ENCODE measurements around the gene ZIC4. TPM values are rescaled to one million over a fixed set of nuclear protein-coding genes. Genes with fewer than 3 reads are reported as not detected.

The ZIC4 gene
- total and polyA plus RNA-seq, 9 of the 15 experiments (the other 6 are each of a cell fraction or from before 2014, with no cell fraction given) = not detected

GRCh38 chr3:147424581-147425387 is 18.4 kb upstream of the ZIC4 start:
- Histone ChIP-seq H3K4me2 (ENCODE audit: insufficient read depth, low read length) (no peak overlapping the region), H3K9me3 (replicated peaks; ENCODE audit: control insufficient read depth, insufficient read depth, low read depth, low read length) (no peaks in the 10 kb centered on the region), H3K9me1 (ENCODE audit: control insufficient read depth, insufficient read depth, low read length) (no peaks in the 10 kb centered on the region), H3K79me2 (ENCODE audit: control insufficient read depth, insufficient read depth, low read length) (no peaks in the 10 kb centered on the region), H4K20me1 (replicated peaks; ENCODE audit: control insufficient read depth, insufficient read depth, low read length) (no peaks in the 10 kb centered on the region), H3K36me3 (ENCODE audit: control insufficient read depth, insufficient read depth, low read length) (no peaks in the 10 kb centered on the region), H3K27ac (ENCODE audit: extremely low read depth, low read depth, low read length) (no peak overlapping the region), H3K9ac (ENCODE audit: insufficient read depth in 1 of 2, low read depth in 2 of 2, low read length in 2 of 2) (no peak overlapping the region), H3K4me3 (no peak overlapping the region), H3K4me1 (replicated peaks in 1 of 2; ENCODE audit: control insufficient read depth in 2 of 2, insufficient read depth in 2 of 2, low read length in 2 of 2) (no peaks in the 10 kb centered on the region; a peak in 1 of 5 replicates), H2AFZ (ENCODE audit: low read depth, low read length) (no peak overlapping the region), H3K27me3 (ENCODE audit: control insufficient read depth in 2 of 2, insufficient read depth in 2 of 2, low read length in 2 of 2) (peaks cover 11 to 34% of the 10 kb centered on the region in 2 experiments)
- ATAC-seq = no peak
- TF ChIP-seq HLTF (IDR thresholded peaks at IDR 0.05) (no peak), DIDO1 (tag; IDR thresholded peaks at IDR 0.05; ENCODE audit: low read depth) (no peak), SAFB (IDR thresholded peaks at IDR 0.05; ENCODE audit: borderline replicate concordance, low read depth, low read length) (no peak), HMG20A (CRISPR knock-in tag; conservative IDR thresholded peaks at IDR 0.05) (no peak), JUNB (CRISPR knock-in tag; conservative IDR thresholded peaks at IDR 0.05) (no peak), HMGN3 (IDR thresholded peaks at IDR 0.05; ENCODE audit: borderline replicate concordance, extremely low read depth, insufficient read length, low read depth, low read length) (no peak), HEY1 (CRISPR knock-in tag; IDR thresholded peaks at IDR 0.05; ENCODE audit: borderline replicate concordance) (no peak), TAF1 (IDR thresholded peaks at IDR 0.05; ENCODE audit: control insufficient read depth, extremely low read depth, insufficient read depth, low read length, severe bottlenecking) (no peak), ZNF384 (IDR thresholded peaks at IDR 0.05; ENCODE audit: low read depth, low read length) (no peak), TSHZ1 (CRISPR knock-in tag; IDR thresholded peaks at IDR 0.05) (no peak)
- BruUV-seq (replicated peaks) = no TSS peak
- POLR2A ChIA-PET = no interaction called here
- DNase-seq (ENCODE audit: extremely low read depth in 1 of 4, low spot score in 3 of 4) = no peak
- FAIRE-seq = no peak
- CTCF ChIA-PET (ENCODE audit: low intra/inter-chr PET ratio) = no interaction called here
- intact Hi-C loops (cut with micrococcal nuclease) (no loop called here), in situ Hi-C loops (cut with MboI) (no loop called here)
- 2% methylated on average over 14 of the region's 14 CpGs for WGBS (ENCODE audit: insufficient coverage, low coverage, missing lambda C conversion rate)

Measured in K562 (cell line).